GM23338 (cell line): ENCODE data around the gene CELF2. TPM values are rescaled to one million over a fixed set of nuclear protein-coding genes. Genes with fewer than 3 reads are reported as not detected.

Source experiments
- ATAC-seq: fragments of 200-7000 bp; cut with Tn5 transposase; 3 replicates; pipeline ENCODE4 v1.9.1; 2020
- DNase-seq: peaks from one replicate; pipeline ENCODE4 v3.0.0-alpha.2; 2015; ENCODE audit warnings: low spot score
- H2AFZ ChIP-seq: fragments of 200-600 bp; sonication (generic); 2 replicates; pipeline ENCODE4 v1.8.0; 2016; ENCODE audit warnings: antibody characterized with exemption, mild to moderate bottlenecking, moderate library complexity
- H3F3A ChIP-seq: fragments of 200-600 bp; sonication (generic); replicated peaks from 2 replicates; pipeline ENCODE4 v1.8.0; 2017; ENCODE audit warnings: antibody characterized with exemption, mixed run types, low read depth
- H3K27ac ChIP-seq: fragments of 200-600 bp; sonication (generic); 2 replicates; pipeline ENCODE4 v1.6.1; 2016; ENCODE audit warnings: low read depth
- H3K27me3 ChIP-seq: fragments of 200-600 bp; sonication (generic); 2 replicates; pipeline ENCODE4 v1.8.0; 2016; ENCODE audit warnings: mild to moderate bottlenecking, mixed run types, moderate library complexity; ENCODE audit not compliant: insufficient read depth
- H3K36me3 ChIP-seq: fragments of 200-600 bp; sonication (generic); 2 replicates; pipeline ENCODE4 v1.8.0; 2016; ENCODE audit warnings: mild to moderate bottlenecking; ENCODE audit not compliant: insufficient read depth
- H3K4me1 ChIP-seq: fragments of 200-600 bp; sonication (generic); 2 replicates; pipeline ENCODE4 v1.8.0; 2016; ENCODE audit warnings: mild to moderate bottlenecking, moderate library complexity; ENCODE audit not compliant: insufficient read depth
- H3K4me2 ChIP-seq: fragments of 200-600 bp; sonication (generic); 2 replicates; pipeline ENCODE4 v1.7.1; 2017; ENCODE audit warnings: mixed run types
- H3K4me3 ChIP-seq: fragments of 200-600 bp; sonication (generic); 2 replicates; pipeline ENCODE4 v1.6.1; 2016; ENCODE audit warnings: mixed run types
- H3K79me2 ChIP-seq: fragments of 200-600 bp; sonication (generic); replicated peaks from 2 replicates; pipeline ENCODE4 v1.8.0; 2017; ENCODE audit warnings: mild to moderate bottlenecking; ENCODE audit not compliant: insufficient read depth
- H3K9me2 ChIP-seq: fragments of 200-600 bp; sonication (generic); 2 replicates; pipeline ENCODE4 v1.8.0; 2017; ENCODE audit not compliant: insufficient read depth
- H4K20me1 ChIP-seq: fragments of 200-600 bp; sonication (generic); replicated peaks from 2 replicates; pipeline ENCODE4 v1.8.0; 2017; ENCODE audit warnings: mild to moderate bottlenecking; ENCODE audit not compliant: insufficient read depth
- H3K27ac Mint-ChIP-seq: 2 replicates; pipeline ENCODE4 v1.8.0; 2020; ENCODE audit warnings: inconsistent platforms, mild to moderate bottlenecking, moderate library complexity, mixed read lengths
- H3K27me3 Mint-ChIP-seq: 3 replicates; pipeline ENCODE4 v1.8.0; 2022; ENCODE audit warnings: low read depth, mild to moderate bottlenecking, moderate library complexity, mixed read lengths, inconsistent platforms; ENCODE audit not compliant: insufficient read depth, poor library complexity
- H3K36me3 Mint-ChIP-seq: 3 replicates; pipeline ENCODE4 v1.8.0; 2021; ENCODE audit warnings: low read depth, mild to moderate bottlenecking, inconsistent platforms, moderate library complexity, mixed read lengths
- H3K4me1 Mint-ChIP-seq: 3 replicates; pipeline ENCODE4 v1.8.0; 2020; ENCODE audit warnings: mild to moderate bottlenecking, inconsistent platforms, mixed read lengths
- H3K4me3 Mint-ChIP-seq: 3 replicates; pipeline ENCODE4 v1.8.0; 2021; ENCODE audit warnings: moderate library complexity, mild to moderate bottlenecking, inconsistent platforms, mixed read lengths
- H3K9me3 Mint-ChIP-seq: 3 replicates; pipeline ENCODE4 v1.8.0; 2020; ENCODE audit warnings: moderate library complexity, mild to moderate bottlenecking, inconsistent platforms, mixed read lengths
- CREB1 ChIP-seq: fragments of 250-450 bp; sonication (Bioruptor Pico); IDR thresholded peaks from 2 replicates; pipeline ENCODE4 v1.5.0; 2020; ENCODE audit warnings: low read depth, mild to moderate bottlenecking, moderate library complexity
- EZH2 ChIP-seq: fragments of 200-600 bp; sonication (generic); IDR thresholded peaks from one replicate; pipeline ENCODE4 v1.8.0; 2017; ENCODE audit warnings: antibody characterized with exemption, mild to moderate bottlenecking, low read depth; ENCODE audit not compliant: unreplicated experiment
- POLR2AphosphoS5 ChIP-seq: IDR thresholded peaks from 2 replicates; pipeline ENCODE4 v1.6.1; 2016; ENCODE audit warnings: antibody characterized with exemption, low read depth
- STAT1 ChIP-seq: IDR thresholded peaks from one replicate; pipeline ENCODE4 v1.6.1; 2016; ENCODE audit warnings: antibody characterized with exemption; ENCODE audit not compliant: unreplicated experiment
- ZNF114 ChIP-seq: fragments of 250-450 bp; sonication (Bioruptor Pico); IDR thresholded peaks from 2 replicates; pipeline ENCODE4 v1.5.0; 2020; ENCODE audit warnings: mild to moderate bottlenecking, moderate library complexity
- polyA plus RNA-seq: library from polyadenylated mRNA; unstranded; fragments of >200 nt; fragmentation: Nextera tagmentation; extraction: Ambion mirVana; gene quantifications from 2 replicates; pipeline ENCODE4 v1.2.1, GENCODE V29; 2016
- total RNA-seq: library from RNA; depleted of rRNA; stranded (reverse); fragments of >200 nt; shearing (Covaris generic); gene quantifications from 2 replicates; pipeline ENCODE4 v1.2.3, GENCODE V29; 2014
- TF ChIP-seq, protein P1 (sequence below), 2 experiments: fragments of 200-600 bp in 1 of 2; sonication (generic) in 1 of 2; conservative IDR thresholded peaks; 2 replicates each; pipeline versions ENCODE4 v1.5.1 to v1.6.1; 2016 to 2017; ENCODE audit warnings: antibody characterized with exemption in 2 of 2, low read depth in 2 of 2, mild to moderate bottlenecking in 2 of 2, moderate library complexity in 1 of 2
- TF ChIP-seq, protein P2 (sequence below): fragments of 250-450 bp; sonication (Bioruptor Pico); IDR thresholded peaks from 2 replicates; pipeline ENCODE4 v1.5.0; 2020; ENCODE audit warnings: mild to moderate bottlenecking, moderate library complexity

CELF2 gene
- total and polyA plus RNA-seq, 2 experiments from 2014 or later, result 18.1 to 22.5 TPM

DNA sequence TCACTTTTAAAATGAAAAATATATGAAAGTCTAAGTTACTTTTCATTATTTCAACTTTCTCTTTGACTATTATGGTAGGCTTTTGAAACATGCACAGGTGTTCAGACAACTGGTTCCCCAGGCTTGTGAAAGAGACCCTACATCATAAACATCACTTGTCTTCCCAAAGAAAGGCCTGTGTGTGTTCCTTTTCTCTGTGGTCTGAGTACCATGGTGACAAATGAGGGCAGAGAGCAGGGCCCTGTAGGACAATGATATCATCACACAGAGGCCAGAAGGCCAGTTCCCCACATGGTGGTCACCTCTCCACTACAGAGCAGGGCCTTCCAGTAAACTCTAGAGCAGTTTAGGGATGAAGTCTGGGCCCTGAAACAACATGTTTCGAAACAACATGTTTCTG is 305.0 kb downstream of the CELF2 start:
- TF ChIP-seq POLR2AphosphoS5 (no peak), CREB1 (CRISPR knock-in tag) (no peak), STAT1 (no peak), EZH2 (no peak), ZNF114 (CRISPR knock-in tag) (no peak)
- TF ChIP-seq, protein P1, sequence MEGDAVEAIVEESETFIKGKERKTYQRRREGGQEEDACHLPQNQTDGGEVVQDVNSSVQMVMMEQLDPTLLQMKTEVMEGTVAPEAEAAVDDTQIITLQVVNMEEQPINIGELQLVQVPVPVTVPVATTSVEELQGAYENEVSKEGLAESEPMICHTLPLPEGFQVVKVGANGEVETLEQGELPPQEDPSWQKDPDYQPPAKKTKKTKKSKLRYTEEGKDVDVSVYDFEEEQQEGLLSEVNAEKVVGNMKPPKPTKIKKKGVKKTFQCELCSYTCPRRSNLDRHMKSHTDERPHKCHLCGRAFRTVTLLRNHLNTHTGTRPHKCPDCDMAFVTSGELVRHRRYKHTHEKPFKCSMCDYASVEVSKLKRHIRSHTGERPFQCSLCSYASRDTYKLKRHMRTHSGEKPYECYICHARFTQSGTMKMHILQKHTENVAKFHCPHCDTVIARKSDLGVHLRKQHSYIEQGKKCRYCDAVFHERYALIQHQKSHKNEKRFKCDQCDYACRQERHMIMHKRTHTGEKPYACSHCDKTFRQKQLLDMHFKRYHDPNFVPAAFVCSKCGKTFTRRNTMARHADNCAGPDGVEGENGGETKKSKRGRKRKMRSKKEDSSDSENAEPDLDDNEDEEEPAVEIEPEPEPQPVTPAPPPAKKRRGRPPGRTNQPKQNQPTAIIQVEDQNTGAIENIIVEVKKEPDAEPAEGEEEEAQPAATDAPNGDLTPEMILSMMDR (conservative IDR thresholded peaks at IDR 0.05; ENCODE audit: low read depth in 2 of 2), result no peak
- Mint-ChIP-seq H3K27me3 (no peaks in the 10 kb centered on the region), H3K36me3 (no peaks in the 10 kb centered on the region), H3K4me3 (no peak overlapping the region), H3K9me3 (no peaks in the 10 kb centered on the region), H3K4me1 (peaks cover under 1% of the 10 kb centered on the region; the same call in 2 of the 3 replicates), H3K27ac (no peak overlapping the region)
- Histone ChIP-seq H3K79me2 (no peaks in the 10 kb centered on the region), H3K36me3 (no peaks in the 10 kb centered on the region; the same call in 1 of the 2 replicates), H3K27me3 (no peaks in the 10 kb centered on the region), H3K4me2 (no peak overlapping the region), H2AFZ (no peak overlapping the region), H3K27ac (no peak overlapping the region), H3K4me1 (no peaks in the 10 kb centered on the region), H3K4me3 (no peak overlapping the region), H4K20me1 (peaks cover 3% of the 10 kb centered on the region; the same call in 1 of the 2 replicates), H3K9me2 (no peaks in the 10 kb centered on the region), H3F3A (no peaks in the 10 kb centered on the region)
- DNase-seq (no peak), ATAC-seq (no peak)

DNA sequence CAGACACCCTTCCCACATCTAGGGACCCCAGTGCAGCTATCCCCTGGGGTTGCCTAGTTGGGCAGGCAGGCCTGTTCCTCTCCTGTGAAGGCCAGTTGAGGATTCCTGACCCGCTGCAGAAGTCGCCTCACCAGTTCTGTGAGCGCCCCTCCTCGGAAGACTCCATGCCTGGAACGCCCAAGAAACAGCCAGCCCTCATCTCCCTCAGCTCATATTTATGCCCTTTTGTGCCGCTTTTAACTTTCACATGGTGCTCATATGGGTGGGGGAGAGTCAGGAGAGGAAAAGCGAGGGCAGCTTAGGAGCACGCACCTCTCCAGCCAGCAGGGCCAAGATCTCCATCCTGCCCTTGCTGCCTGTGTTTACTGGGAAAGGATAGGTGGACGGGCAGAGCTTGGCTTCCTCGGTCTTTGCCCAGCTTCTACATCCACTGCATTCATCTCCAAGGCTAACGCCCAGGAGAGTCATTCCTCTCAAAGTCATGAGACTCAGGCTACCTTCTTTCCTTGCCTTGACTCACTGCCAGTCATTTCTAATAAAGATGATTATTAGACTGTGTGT is 307.2 kb downstream of the CELF2 start:
- Mint-ChIP-seq H3K27ac (no peak overlapping the region), H3K4me3 (no peak overlapping the region), H3K4me1 (peaks cover 15% of the 10 kb centered on the region), H3K27me3 (no peaks in the 10 kb centered on the region), H3K36me3 (no peaks in the 10 kb centered on the region), H3K9me3 (no peaks in the 10 kb centered on the region)
- no peak overlapping the region for H3K4me2 ChIP-seq
- H3K36me3 ChIP-seq, result no peaks in the 10 kb centered on the region; the same call in 1 of the 2 replicates
- no peak overlapping the region for H3K4me3 ChIP-seq
- H3K9me2 ChIP-seq, result no peaks in the 10 kb centered on the region
- peaks cover 3% of the 10 kb centered on the region; the same call in 1 of the 2 replicates for H4K20me1 ChIP-seq
- no peak for ATAC-seq
- no peaks in the 10 kb centered on the region for H3K79me2 ChIP-seq
- TF ChIP-seq POLR2AphosphoS5, result no peak
- TF ChIP-seq, protein P2, sequence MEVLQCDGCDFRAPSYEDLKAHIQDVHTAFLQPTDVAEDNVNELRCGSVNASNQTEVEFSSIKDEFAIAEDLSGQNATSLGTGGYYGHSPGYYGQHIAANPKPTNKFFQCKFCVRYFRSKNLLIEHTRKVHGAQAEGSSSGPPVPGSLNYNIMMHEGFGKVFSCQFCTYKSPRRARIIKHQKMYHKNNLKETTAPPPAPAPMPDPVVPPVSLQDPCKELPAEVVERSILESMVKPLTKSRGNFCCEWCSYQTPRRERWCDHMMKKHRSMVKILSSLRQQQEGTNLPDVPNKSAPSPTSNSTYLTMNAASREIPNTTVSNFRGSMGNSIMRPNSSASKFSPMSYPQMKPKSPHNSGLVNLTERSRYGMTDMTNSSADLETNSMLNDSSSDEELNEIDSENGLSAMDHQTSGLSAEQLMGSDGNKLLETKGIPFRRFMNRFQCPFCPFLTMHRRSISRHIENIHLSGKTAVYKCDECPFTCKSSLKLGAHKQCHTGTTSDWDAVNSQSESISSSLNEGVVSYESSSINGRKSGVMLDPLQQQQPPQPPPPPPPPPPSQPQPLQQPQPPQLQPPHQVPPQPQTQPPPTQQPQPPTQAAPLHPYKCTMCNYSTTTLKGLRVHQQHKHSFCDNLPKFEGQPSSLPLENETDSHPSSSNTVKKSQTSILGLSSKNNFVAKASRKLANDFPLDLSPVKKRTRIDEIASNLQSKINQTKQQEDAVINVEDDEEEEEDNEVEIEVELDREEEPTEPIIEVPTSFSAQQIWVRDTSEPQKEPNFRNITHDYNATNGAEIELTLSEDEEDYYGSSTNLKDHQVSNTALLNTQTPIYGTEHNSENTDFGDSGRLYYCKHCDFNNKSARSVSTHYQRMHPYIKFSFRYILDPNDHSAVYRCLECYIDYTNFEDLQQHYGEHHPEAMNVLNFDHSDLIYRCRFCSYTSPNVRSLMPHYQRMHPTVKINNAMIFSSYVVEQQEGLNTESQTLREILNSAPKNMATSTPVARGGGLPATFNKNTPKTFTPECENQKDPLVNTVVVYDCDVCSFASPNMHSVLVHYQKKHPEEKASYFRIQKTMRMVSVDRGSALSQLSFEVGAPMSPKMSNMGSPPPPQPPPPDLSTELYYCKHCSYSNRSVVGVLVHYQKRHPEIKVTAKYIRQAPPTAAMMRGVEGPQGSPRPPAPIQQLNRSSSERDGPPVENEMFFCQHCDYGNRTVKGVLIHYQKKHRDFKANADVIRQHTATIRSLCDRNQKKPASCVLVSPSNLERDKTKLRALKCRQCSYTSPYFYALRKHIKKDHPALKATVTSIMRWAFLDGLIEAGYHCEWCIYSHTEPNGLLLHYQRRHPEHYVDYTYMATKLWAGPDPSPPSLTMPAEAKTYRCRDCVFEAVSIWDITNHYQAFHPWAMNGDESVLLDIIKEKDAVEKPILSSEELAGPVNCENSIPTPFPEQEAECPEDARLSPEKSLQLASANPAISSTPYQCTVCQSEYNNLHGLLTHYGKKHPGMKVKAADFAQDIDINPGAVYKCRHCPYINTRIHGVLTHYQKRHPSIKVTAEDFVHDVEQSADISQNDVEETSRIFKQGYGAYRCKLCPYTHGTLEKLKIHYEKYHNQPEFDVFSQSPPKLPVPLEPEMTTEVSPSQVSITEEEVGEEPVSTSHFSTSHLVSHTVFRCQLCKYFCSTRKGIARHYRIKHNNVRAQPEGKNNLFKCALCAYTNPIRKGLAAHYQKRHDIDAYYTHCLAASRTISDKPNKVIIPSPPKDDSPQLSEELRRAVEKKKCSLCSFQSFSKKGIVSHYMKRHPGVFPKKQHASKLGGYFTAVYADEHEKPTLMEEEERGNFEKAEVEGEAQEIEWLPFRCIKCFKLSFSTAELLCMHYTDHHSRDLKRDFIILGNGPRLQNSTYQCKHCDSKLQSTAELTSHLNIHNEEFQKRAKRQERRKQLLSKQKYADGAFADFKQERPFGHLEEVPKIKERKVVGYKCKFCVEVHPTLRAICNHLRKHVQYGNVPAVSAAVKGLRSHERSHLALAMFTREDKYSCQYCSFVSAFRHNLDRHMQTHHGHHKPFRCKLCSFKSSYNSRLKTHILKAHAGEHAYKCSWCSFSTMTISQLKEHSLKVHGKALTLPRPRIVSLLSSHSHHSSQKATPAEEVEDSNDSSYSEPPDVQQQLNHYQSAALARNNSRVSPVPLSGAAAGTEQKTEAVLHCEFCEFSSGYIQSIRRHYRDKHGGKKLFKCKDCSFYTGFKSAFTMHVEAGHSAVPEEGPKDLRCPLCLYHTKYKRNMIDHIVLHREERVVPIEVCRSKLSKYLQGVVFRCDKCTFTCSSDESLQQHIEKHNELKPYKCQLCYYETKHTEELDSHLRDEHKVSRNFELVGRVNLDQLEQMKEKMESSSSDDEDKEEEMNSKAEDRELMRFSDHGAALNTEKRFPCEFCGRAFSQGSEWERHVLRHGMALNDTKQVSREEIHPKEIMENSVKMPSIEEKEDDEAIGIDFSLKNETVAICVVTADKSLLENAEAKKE (CRISPR knock-in tag), result no peak
- no peak overlapping the region for H3K27ac ChIP-seq
- H3K4me1 ChIP-seq, result peaks cover 19% of the 10 kb centered on the region
- no peaks in the 10 kb centered on the region for H3F3A ChIP-seq
- no peak for DNase-seq
- H2AFZ ChIP-seq, result no peak overlapping the region
- no peaks in the 10 kb centered on the region for H3K27me3 ChIP-seq
